PFSK-1 (cell line): Measurements from ENCODE around the gene PRR14.

Source experiments
- FOXP2 ChIP-seq: optimal IDR thresholded peaks from 2 replicates; pipeline ENCODE3; 2011; ENCODE audit warnings: borderline replicate concordance, control low read depth, inconsistent platforms; ENCODE audit not compliant: insufficient read depth; ENCODE audit errors: extremely low read length, extremely low read depth
- POLR2AphosphoS5 ChIP-seq: IDR thresholded peaks from 2 replicates; pipeline ENCODE4 v1.6.1; 2012; ENCODE audit warnings: low read depth, mild to moderate bottlenecking, control low read depth, low read length, moderate library complexity
- SIN3A ChIP-seq: IDR thresholded peaks from 2 replicates; pipeline ENCODE4 v1.6.1; 2012; ENCODE audit warnings: mild to moderate bottlenecking, low read length, moderate library complexity, borderline replicate concordance; ENCODE audit not compliant: insufficient read depth
- TAF1 ChIP-seq: IDR thresholded peaks from 2 replicates; pipeline ENCODE4 v1.6.1; 2012; ENCODE audit warnings: low read length, control low read depth, borderline replicate concordance; ENCODE audit not compliant: insufficient read depth
- TF ChIP-seq, protein P1 (sequence below), 2 experiments: IDR thresholded peaks; 2 replicates each; pipeline versions ENCODE4 v1.6.1 to v1.8.0; 2011 to 2012; ENCODE audit warnings: low read depth in 2 of 2, low read length in 2 of 2, control low read depth in 1 of 2, inconsistent platforms in 1 of 2, mild to moderate bottlenecking in 1 of 2, moderate library complexity in 1 of 2; ENCODE audit not compliant: insufficient read depth in 1 of 2

PRR14 gene

DNA sequence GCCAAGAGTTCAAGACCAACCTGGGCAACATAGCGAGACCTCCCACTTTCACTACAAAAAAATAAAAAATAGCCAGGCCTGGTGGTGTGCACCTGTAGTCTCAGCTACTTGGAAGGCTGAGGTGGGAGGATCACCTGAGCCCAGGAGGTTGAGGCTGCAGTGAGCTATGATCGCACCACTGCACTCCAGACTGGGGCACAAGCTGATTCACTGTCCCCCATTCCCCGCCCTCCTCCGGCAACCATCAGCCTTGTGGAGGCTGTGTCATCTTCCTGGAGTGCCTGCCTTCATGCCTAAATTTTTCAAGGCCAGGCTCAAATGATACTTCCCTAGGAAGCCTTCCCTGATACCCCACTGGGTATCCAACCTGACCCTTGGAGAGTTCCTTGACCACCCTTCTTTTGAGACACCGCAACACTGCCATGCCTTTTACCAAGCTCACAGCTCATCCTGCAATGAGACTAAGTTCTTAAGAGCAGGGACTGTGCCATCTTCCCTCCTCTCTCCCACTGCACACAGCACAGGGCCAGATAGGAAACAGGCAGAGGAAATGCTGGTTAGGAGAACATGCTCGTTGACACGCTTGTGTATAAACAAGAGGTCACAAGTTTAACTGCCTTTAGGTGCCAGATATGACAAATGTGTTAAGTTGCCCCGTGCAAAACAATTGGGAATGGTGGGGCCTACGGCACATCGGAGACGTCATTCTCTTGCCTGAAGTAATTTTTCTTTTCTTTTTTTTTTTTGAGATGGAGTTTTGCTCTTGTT, 44.4 kb downstream of the PRR14 start:
- TF ChIP-seq POLR2AphosphoS5 (no peak), TAF1 (no peak), FOXP2 (no peak), SIN3A (no peak)
- TF ChIP-seq, protein P1, sequence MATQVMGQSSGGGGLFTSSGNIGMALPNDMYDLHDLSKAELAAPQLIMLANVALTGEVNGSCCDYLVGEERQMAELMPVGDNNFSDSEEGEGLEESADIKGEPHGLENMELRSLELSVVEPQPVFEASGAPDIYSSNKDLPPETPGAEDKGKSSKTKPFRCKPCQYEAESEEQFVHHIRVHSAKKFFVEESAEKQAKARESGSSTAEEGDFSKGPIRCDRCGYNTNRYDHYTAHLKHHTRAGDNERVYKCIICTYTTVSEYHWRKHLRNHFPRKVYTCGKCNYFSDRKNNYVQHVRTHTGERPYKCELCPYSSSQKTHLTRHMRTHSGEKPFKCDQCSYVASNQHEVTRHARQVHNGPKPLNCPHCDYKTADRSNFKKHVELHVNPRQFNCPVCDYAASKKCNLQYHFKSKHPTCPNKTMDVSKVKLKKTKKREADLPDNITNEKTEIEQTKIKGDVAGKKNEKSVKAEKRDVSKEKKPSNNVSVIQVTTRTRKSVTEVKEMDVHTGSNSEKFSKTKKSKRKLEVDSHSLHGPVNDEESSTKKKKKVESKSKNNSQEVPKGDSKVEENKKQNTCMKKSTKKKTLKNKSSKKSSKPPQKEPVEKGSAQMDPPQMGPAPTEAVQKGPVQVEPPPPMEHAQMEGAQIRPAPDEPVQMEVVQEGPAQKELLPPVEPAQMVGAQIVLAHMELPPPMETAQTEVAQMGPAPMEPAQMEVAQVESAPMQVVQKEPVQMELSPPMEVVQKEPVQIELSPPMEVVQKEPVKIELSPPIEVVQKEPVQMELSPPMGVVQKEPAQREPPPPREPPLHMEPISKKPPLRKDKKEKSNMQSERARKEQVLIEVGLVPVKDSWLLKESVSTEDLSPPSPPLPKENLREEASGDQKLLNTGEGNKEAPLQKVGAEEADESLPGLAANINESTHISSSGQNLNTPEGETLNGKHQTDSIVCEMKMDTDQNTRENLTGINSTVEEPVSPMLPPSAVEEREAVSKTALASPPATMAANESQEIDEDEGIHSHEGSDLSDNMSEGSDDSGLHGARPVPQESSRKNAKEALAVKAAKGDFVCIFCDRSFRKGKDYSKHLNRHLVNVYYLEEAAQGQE (IDR thresholded peaks at IDR 0.05; ENCODE audit: insufficient read depth in 1 of 2, low read depth in 2 of 2, low read length in 2 of 2), result no peak

DNA sequence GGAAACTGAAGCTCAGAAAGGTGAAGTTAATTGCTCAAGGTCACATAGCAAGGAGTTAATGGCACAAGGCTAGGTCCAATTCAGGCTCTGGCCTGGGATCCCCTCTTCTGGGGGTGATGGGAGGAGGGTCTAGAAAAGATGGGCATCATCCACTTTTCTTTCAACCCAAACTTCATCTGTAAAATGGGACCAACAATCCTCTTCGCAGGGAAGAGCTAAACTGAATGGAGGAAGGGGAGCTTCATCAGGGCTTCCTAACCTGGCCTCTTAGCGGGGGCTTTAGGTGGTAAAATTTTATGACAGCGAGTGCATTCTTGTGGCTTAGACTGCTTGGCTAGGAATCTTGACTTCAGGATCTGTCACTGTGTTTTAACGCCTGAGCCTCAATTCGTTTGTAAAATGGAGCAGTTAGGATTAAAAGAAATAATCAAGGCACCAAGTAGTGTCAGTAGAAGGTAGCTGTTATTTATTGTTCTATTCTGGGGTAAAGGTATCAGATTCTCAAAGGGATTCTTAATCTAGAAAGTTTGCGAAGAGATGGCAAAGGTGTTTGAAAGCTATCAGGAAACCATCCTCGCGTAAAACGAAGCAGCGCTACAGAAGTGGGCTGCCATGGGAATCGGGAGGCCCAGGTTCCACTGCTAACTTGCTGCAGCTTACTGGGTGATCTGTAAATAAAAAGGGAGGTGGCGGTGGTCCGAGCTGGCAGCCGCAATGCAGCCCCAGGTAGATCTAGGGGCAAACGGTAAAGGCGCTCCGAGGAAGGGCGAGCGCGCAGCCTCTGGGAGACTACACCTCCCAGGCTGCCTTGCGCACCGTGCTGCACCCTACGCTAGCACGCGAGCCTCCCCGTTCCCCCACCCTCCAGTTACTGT, 46.7 kb downstream of the PRR14 start:
- TF ChIP-seq POLR2AphosphoS5 (no peak), TAF1 (no peak), FOXP2 (peak; percentile 36), SIN3A (no peak)
- TF ChIP-seq, protein P1 (IDR thresholded peaks at IDR 0.05; ENCODE audit: insufficient read depth in 1 of 2, low read depth in 2 of 2, low read length in 2 of 2), result no peak

DNA sequence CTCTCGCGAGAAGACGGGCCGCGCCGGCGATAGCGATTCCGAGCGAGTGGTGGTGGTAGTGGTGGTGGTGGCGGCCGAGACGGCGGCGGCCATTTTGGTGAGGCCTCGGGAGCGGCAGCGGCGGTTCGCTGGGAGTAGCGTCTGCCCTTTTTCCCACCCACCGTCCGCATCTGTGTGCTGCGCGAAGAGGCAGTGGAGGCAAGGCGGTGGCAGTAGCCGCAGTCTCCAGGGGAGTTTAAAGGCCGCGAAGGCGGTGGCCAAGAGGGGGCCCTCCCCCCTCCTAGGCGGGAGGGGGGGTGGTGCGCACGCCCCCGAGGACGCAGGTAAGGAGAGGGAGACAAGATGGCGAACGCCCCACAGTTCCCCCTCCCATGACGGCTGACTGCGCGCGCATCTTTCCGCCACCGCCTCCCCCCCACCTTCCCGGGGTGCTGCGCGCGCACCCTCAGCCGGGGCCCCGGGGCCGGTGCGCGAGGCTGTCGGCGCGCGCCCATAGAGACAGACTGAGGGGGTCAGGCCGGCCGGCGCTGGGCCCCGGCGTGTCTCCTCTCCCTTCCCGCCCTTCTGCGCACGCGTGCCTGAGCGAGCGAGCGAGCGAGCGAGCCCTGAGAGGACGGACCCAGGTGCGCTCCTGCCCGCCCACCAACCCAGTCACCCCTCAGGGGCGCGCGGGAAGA, 47.5 kb downstream of the PRR14 start:
- TF ChIP-seq, protein P1 (IDR thresholded peaks at IDR 0.05; ENCODE audit: insufficient read depth in 1 of 2, low read depth in 2 of 2, low read length in 2 of 2), result no peak
- peak; percentile 65; the same call in 1 of the 2 replicates for TF ChIP-seq TAF1
- no peak for TF ChIP-seq SIN3A
- peak; percentile 67 for TF ChIP-seq POLR2AphosphoS5
- peak; percentile 24 for TF ChIP-seq FOXP2

DNA sequence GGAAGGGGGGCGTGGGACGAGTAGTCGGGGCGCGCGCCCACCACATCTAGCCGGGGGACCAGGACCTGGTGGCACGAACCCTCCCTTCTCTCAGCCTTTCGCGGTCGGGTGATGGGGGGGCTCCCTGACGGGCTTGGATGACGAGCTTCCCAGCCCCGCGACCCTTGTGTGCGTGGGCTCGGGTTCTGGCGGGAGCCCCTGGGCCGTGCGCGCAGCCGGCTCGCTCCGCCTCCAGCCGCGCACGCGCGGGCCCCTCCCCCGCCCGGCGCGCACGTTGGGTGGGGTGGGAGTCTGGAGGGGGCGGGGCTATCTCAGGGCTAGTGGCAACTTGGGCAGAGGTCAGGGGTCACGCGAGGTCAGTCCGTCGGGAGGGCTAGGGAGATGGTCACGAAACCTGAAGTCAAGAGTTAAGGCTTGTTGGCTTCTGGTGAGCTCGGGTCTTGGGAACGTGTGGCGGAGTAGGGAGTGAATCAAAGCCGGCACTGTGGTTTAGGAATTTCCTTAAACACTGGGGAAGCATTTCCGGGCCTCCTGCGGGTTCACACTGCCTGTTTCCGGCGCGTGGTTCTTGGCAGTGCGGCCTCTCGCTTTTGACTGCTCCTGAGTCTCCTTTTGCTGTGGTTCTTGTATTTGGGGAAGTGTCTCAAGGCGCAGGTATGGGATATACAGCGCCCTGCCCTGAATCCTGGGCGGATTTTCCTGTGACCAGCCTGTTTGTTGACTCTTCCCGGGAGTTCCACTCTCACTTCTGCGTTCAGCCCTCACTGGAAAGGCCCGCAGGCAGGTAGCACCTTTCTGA, 48.3 kb downstream of the PRR14 start, which contains the start of gene SRCAP:
Gene SRCAP, plus strand, starts transcription at position 356 of the 799 bp plus-strand sequence. CDS start 1,654 bp downstream, outside the sequence.
- TF ChIP-seq FOXP2 (peak; percentile 28), TAF1 (peak; percentile 45; the same call in 1 of the 2 replicates), POLR2AphosphoS5 (peak; percentile 55; the same call in 1 of the 2 replicates), SIN3A (peak; percentile 85; the same call in 1 of the 2 replicates)
- TF ChIP-seq, protein P1 (IDR thresholded peaks at IDR 0.05; ENCODE audit: insufficient read depth in 1 of 2, low read depth in 2 of 2, low read length in 2 of 2), result no peak
